ENCODE data around the gene PIEZO2.

Gene PIEZO2

DNA sequence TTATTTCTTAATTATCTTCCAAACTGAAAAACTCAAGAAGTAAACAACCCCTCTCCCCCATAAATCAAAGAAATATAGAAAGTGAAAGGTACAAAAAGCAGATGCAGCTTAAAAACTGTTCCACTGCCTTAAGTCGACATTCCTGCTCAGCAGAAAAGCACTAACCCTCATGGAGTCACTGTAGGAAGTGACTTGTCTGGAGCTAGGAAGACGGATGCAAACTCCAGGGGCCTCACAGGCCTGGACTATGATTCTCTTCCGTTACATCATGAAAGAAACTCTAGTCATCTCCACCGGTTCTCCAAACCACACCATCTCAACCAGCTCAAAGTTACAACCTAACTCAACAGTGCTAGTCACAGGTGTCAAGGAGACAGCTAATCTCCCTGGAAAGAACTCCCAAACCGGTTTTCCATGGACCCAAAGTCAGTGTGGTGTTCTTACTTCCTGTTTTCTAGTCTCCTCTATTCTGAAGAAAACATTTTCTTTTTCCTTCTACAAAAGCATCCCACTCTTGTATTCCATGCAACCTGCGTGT is 128.4 kb downstream of the PIEZO2 start:
- no peaks in the 10 kb centered on the region for H4K20me1 ChIP-seq
- H3K27me3 ChIP-seq: no peaks in the 10 kb centered on the region
- H3K36me3 ChIP-seq: no peaks in the 10 kb centered on the region
- no peak overlapping the region for H3K27ac ChIP-seq
- H3K9ac ChIP-seq: no peak overlapping the region
- H3K9me3 ChIP-seq: peaks cover 6% of the 10 kb centered on the region; the same call in 1 of the 2 replicates
- H3K4me3 ChIP-seq: no peak overlapping the region
- no peak for TF ChIP-seq Cebpa-rat (IDR thresholded peaks at IDR 0.05)
- H3K4me1 ChIP-seq: no peaks in the 10 kb centered on the region
- H3K4me2 ChIP-seq: no peak overlapping the region

DNA sequence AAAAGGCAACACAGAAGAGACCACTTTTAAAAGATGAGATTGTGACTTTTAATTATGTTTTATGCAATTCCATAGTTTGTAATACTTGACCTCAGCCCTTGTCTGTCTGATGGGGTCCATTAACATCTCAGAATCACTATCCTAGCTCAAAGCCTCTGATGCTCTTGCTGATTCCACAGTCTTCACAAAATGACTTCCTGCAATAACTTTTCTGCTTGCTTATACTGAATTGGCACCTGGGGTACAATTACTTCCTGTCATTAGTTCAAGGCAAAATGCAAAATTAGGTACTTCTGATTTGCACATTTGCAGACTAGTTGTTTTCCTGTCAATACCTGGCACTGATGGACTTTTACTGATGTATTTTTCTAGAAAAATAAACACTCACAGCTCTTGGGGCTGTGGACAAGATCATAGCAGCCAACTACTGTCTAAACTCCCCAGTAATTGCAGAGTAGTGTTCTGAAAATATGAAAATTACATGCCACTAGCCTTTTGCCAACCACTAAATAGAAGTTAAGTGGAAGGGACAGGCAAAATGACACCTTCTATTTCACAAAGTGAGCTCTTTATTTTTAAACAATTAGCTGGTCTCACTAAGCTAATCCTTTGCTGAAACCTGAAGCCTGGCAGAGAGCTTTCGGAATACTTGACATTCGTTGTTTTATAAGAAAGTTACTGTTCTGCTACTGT is 129.1 kb downstream of the PIEZO2 start:
- H3K27me3 ChIP-seq: no peaks in the 10 kb centered on the region
- H4K20me1 ChIP-seq: no peaks in the 10 kb centered on the region
- no peaks in the 10 kb centered on the region for H3K4me1 ChIP-seq
- H3K4me2 ChIP-seq: no peak overlapping the region
- peaks cover 6% of the 10 kb centered on the region; the same call in 1 of the 2 replicates for H3K9me3 ChIP-seq
- no peaks in the 10 kb centered on the region for H3K36me3 ChIP-seq
- no peak overlapping the region for H3K9ac ChIP-seq
- no peak overlapping the region for H3K4me3 ChIP-seq
- TF ChIP-seq Cebpa-rat (IDR thresholded peaks at IDR 0.05): no peak
- H3K27ac ChIP-seq: no peak overlapping the region

DNA sequence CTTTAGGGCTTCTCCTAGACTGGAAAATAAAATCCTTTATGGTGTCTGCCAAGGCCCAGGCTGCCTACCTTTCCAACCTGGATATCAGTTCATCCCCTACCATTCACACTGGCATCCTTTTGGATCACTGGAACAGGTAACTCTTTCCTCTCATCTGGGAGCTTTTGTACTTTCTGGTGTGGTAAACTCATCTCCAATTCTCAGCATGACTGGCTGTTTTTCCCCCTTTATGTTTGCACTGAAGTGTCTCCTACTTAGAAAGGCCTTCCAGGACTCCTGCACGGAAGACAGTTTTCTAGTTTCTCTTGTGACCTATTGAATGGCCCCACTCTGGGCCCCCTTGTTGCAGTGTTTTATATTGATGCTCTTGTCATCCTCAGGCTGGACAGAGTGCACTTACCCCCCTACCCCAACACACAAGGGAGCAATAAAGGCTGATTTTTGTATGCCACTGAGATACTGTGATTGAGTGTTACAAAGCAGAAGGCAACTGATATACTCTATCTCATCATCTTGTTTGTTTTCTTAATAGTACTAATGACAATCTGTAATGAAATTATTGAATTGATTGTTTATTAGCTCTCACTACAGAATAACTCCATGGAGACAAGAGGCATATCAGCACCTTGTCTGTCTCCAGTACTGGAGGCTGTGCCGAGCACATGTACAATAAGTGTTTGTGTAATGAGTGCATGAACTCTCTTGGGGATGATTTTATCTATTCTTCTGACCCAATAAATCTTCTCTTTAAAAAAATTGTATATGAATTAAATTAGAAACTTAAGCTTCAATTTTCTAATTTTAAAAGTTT is 129.9 kb downstream of the PIEZO2 start:
- Histone ChIP-seq H4K20me1 (no peaks in the 10 kb centered on the region), H3K9me3 (peaks cover 6% of the 10 kb centered on the region; the same call in 1 of the 2 replicates), H3K4me1 (no peaks in the 10 kb centered on the region), H3K4me3 (no peak overlapping the region), H3K36me3 (no peaks in the 10 kb centered on the region), H3K27me3 (no peaks in the 10 kb centered on the region), H3K27ac (no peak overlapping the region), H3K4me2 (no peak overlapping the region), H3K9ac (no peak overlapping the region)
- no peak for TF ChIP-seq Cebpa-rat (IDR thresholded peaks at IDR 0.05)

DNA sequence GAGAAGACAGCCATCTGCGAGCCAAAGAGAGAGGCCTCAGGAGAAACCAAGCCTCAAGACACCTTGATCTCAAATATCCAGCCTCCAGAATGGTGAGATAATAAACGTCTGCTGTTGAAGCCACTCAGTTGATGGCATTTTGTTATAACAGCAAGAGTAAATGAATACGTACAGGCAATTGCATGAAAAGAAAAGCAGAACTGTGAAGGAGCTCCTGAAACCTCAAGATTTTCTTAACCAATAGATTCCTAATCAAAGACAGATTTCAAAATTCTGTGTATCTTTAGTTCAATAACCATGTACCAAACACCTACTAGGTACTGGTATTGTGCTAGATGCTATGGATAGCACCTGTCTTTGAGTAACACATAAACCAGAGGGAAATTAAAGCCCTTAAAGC is 139.5 kb downstream of the PIEZO2 start:
- no peaks in the 10 kb centered on the region for H3K4me1 ChIP-seq

DNA sequence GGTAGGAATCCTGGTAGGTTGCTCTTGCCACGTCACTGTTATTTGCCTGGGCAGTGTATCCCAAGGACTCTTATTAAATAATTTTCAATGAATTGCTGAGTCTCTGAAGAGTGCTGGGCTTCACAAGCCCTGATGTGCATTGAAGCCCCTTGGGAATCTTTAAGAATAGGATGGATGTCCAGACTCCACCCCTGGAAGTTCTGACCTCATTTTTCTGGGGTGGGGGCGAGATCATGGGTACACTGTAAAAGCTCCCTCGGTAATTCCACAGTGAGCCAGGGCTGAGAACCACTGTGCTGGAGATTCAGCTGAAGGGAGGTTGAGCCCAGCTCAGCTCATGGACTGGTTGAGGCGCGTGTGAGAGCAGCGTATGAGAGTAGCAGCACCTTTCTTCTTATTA is 140.2 kb downstream of the PIEZO2 start:
- no peaks in the 10 kb centered on the region for H4K20me1 ChIP-seq
- H3K4me1 ChIP-seq: no peaks in the 10 kb centered on the region
- no peaks in the 10 kb centered on the region for H3K36me3 ChIP-seq
- no peak overlapping the region for H3K4me2 ChIP-seq
- H3K27me3 ChIP-seq: no peaks in the 10 kb centered on the region
- TF ChIP-seq Cebpa-rat (IDR thresholded peaks at IDR 0.05): no peak
- no peak overlapping the region for H3K9ac ChIP-seq
- no peak overlapping the region for H3K4me3 ChIP-seq
- H3K27ac ChIP-seq: no peak overlapping the region
- H3K9me3 ChIP-seq: no peaks in the 10 kb centered on the region

More for the DNA sequence above, 139.5 kb downstream of the PIEZO2 start:
- Histone ChIP-seq H3K4me3 (no peak overlapping the region), H3K4me2 (no peak overlapping the region), H3K27ac (no peak overlapping the region), H3K27me3 (no peaks in the 10 kb centered on the region), H3K9me3 (no peaks in the 10 kb centered on the region), H3K36me3 (no peaks in the 10 kb centered on the region), H3K9ac (no peak overlapping the region), H4K20me1 (no peaks in the 10 kb centered on the region)
- TF ChIP-seq Cebpa-rat (IDR thresholded peaks at IDR 0.05): no peak

DNA sequence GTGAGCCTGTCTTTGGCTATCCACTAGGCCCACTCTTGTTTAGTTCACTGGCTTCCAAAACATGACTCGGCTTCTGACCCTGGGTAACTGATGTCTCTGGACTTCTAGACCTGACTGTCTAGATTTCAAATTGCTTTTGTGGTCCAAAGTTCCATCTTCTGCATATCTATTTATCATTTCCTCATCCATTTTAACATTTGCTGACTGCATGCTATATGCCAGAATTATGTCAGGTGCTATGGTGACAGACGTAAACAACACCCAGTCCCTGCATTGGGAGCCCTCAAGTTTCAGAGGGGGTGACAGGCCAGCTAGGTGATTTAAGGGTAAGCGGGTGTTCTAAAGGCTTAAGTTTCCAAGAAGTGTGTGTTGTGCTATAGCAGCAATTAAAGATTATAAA is 140.9 kb downstream of the PIEZO2 start:
- no peak overlapping the region for H3K9ac ChIP-seq
- no peaks in the 10 kb centered on the region for H3K4me1 ChIP-seq
- no peaks in the 10 kb centered on the region for H3K36me3 ChIP-seq
- H3K27ac ChIP-seq: no peak overlapping the region
- no peak overlapping the region for H3K4me3 ChIP-seq
- H3K9me3 ChIP-seq: no peaks in the 10 kb centered on the region
- H3K4me2 ChIP-seq: no peak overlapping the region
- no peaks in the 10 kb centered on the region for H4K20me1 ChIP-seq
- no peak for TF ChIP-seq Cebpa-rat (IDR thresholded peaks at IDR 0.05)
- H3K27me3 ChIP-seq: no peaks in the 10 kb centered on the region

DNA sequence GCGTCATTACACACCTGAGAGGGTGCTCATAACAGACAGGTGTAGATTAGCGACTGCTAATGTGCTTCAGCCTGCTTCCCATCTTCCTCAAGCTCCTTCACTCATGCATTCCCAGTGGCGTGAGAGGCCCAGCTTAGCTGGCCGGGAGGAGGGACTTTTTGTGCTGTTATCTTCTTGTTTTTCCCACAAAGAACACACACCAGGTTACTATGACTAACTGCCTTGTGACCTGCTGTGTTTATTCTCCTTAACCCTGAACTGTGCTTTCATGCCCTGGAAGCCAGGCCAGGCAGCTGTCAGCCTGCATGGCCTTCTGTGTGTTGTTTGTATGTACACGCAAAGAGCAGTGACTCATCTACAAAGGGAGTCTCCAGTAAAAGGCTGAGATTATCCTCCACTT is 143.8 kb downstream of the PIEZO2 start:
- H3K36me3 ChIP-seq: no peaks in the 10 kb centered on the region
- H3K4me1 ChIP-seq: no peaks in the 10 kb centered on the region
- H3K27ac ChIP-seq: no peak overlapping the region
- no peak overlapping the region for H3K4me3 ChIP-seq
- no peak for TF ChIP-seq Cebpa-rat (IDR thresholded peaks at IDR 0.05)
- H3K4me2 ChIP-seq: no peak overlapping the region
- no peak overlapping the region for H3K9ac ChIP-seq
- no peaks in the 10 kb centered on the region for H3K27me3 ChIP-seq
- H3K9me3 ChIP-seq: no peaks in the 10 kb centered on the region
- no peaks in the 10 kb centered on the region for H4K20me1 ChIP-seq

DNA sequence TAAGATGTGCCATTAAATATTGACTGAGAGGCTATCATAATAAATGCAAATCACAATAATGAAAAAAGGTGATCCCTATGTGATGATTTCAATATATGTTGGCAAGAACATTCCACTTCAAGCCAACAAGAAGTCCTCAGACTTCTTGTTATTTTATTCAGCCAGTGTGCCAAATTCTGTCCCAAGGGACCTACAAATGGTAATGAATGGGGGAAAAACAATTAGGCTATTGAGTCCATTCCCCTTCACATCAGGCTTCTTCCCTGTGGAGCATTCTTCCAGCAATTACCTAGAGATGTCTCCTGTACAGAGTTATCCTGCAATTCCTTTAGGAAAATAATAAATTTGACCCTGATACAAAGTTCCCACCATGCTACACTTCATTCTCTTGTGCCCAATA is 144.4 kb downstream of the PIEZO2 start:
- Histone ChIP-seq H3K27me3 (no peaks in the 10 kb centered on the region), H3K9me3 (no peaks in the 10 kb centered on the region), H3K27ac (no peak overlapping the region), H4K20me1 (no peaks in the 10 kb centered on the region), H3K9ac (no peak overlapping the region), H3K4me1 (no peaks in the 10 kb centered on the region), H3K36me3 (no peaks in the 10 kb centered on the region), H3K4me2 (no peak overlapping the region), H3K4me3 (no peak overlapping the region)
- no peak for TF ChIP-seq Cebpa-rat (IDR thresholded peaks at IDR 0.05)

DNA sequence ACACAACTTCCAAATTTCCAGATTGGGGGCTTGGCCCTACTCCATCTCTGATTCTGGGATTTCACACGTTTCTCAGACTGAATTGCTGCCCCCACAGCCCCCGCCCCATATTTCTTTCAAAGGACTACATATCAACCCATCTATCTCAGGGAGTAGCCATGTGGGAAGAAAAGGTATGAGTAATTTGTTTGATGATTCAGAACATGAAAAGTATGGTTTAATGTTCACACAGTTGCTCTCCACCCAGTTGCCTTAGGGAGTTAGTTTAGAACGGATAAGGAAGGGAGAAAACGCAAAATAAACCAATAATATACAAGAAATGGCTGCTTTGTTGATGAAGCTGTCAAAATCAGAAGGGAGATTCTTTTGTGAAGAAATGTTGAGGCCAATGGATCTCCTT is 145.1 kb downstream of the PIEZO2 start:
- no peak overlapping the region for H3K27ac ChIP-seq
- no peaks in the 10 kb centered on the region for H3K27me3 ChIP-seq
- H3K4me1 ChIP-seq: no peaks in the 10 kb centered on the region
- H3K36me3 ChIP-seq: no peaks in the 10 kb centered on the region
- H3K9me3 ChIP-seq: no peaks in the 10 kb centered on the region
- H3K4me2 ChIP-seq: no peak overlapping the region
- H3K4me3 ChIP-seq: no peak overlapping the region
- H4K20me1 ChIP-seq: no peaks in the 10 kb centered on the region
- TF ChIP-seq Cebpa-rat (IDR thresholded peaks at IDR 0.05): no peak
- no peak overlapping the region for H3K9ac ChIP-seq

DNA sequence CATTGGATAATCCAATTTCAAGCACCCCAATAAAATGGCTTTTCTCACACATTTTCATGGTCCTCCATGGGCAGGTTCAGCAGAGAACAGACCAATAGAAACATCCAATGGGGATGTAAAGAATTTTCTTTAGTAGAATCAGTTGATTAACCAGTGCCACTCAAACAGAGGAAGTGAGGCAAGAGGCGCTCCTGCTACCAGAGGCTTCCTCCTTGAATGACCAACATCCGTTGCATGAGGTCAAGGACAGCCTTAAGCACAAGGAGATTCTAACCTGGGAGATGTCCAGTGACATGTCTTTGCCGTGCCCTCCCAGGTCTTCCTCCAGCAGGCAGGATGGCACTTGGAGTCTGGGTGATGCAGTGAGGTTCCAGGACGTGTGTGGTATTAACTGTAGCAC is 146.6 kb downstream of the PIEZO2 start:
- Histone ChIP-seq H3K4me2 (no peak overlapping the region), H3K9me3 (peaks cover 5% of the 10 kb centered on the region; the same call in 1 of the 2 replicates), H3K27ac (no peak overlapping the region), H3K27me3 (no peaks in the 10 kb centered on the region), H3K36me3 (no peaks in the 10 kb centered on the region), H3K4me3 (no peak overlapping the region), H3K9ac (no peak overlapping the region), H3K4me1 (no peaks in the 10 kb centered on the region), H4K20me1 (no peaks in the 10 kb centered on the region)
- TF ChIP-seq Cebpa-rat (IDR thresholded peaks at IDR 0.05): no peak
